Ishikawa (cell line): Measurements from ENCODE around the gene TMEM214.

Experiments
- CEBPB ChIP-seq: IDR thresholded peaks from 2 replicates; pipeline ENCODE4 v1.6.1; 2012
- CREB1 ChIP-seq: IDR thresholded peaks from 2 replicates; pipeline ENCODE4 v1.6.1; 2012; ENCODE audit warnings: low read depth
- EGR1 ChIP-seq: IDR thresholded peaks from 2 replicates; pipeline ENCODE4 v1.6.1; 2012
- EP300 ChIP-seq: IDR thresholded peaks from 2 replicates; pipeline ENCODE4 v1.6.1; 2012; ENCODE audit warnings: borderline replicate concordance
- FOXM1 ChIP-seq: IDR thresholded peaks from 2 replicates; pipeline ENCODE4 v1.6.1; 2012; ENCODE audit warnings: low read depth, borderline replicate concordance
- NFIC ChIP-seq: IDR thresholded peaks from 2 replicates; pipeline ENCODE4 v1.6.1; 2012
- RAD21 ChIP-seq: IDR thresholded peaks from 2 replicates; pipeline ENCODE4 v1.6.1; 2012; ENCODE audit warnings: low read depth
- TAF1 ChIP-seq: IDR thresholded peaks from 2 replicates; pipeline ENCODE4 v1.6.1; 2012; ENCODE audit warnings: low read depth, mild to moderate bottlenecking
- TCF12 ChIP-seq: IDR thresholded peaks from 2 replicates; pipeline ENCODE4 v1.6.1; 2012; ENCODE audit warnings: low read depth
- TEAD4 ChIP-seq: IDR thresholded peaks from 2 replicates; pipeline ENCODE4 v1.6.1; 2012
- YY1 ChIP-seq: IDR thresholded peaks from 2 replicates; pipeline ENCODE4 v1.6.1; 2012; ENCODE audit warnings: low read depth
- ZBTB7A ChIP-seq: IDR thresholded peaks from 2 replicates; pipeline ENCODE4 v1.6.1; 2012; ENCODE audit warnings: low read depth
- TF ChIP-seq, protein P1 (sequence below): IDR thresholded peaks from 2 replicates; pipeline ENCODE4 v1.6.1; 2012
- TF ChIP-seq, protein P2 (sequence below): IDR thresholded peaks from 2 replicates; pipeline ENCODE4 v1.6.1; 2012
- TF ChIP-seq, protein P3 (sequence below): IDR thresholded peaks from 2 replicates; pipeline ENCODE4 v1.6.1; 2012; ENCODE audit warnings: low read depth, mild to moderate bottlenecking

TMEM214 gene, protein sequence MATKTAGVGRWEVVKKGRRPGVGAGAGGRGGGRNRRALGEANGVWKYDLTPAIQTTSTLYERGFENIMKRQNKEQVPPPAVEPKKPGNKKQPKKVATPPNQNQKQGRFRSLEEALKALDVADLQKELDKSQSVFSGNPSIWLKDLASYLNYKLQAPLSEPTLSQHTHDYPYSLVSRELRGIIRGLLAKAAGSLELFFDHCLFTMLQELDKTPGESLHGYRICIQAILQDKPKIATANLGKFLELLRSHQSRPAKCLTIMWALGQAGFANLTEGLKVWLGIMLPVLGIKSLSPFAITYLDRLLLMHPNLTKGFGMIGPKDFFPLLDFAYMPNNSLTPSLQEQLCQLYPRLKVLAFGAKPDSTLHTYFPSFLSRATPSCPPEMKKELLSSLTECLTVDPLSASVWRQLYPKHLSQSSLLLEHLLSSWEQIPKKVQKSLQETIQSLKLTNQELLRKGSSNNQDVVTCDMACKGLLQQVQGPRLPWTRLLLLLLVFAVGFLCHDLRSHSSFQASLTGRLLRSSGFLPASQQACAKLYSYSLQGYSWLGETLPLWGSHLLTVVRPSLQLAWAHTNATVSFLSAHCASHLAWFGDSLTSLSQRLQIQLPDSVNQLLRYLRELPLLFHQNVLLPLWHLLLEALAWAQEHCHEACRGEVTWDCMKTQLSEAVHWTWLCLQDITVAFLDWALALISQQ

DNA sequence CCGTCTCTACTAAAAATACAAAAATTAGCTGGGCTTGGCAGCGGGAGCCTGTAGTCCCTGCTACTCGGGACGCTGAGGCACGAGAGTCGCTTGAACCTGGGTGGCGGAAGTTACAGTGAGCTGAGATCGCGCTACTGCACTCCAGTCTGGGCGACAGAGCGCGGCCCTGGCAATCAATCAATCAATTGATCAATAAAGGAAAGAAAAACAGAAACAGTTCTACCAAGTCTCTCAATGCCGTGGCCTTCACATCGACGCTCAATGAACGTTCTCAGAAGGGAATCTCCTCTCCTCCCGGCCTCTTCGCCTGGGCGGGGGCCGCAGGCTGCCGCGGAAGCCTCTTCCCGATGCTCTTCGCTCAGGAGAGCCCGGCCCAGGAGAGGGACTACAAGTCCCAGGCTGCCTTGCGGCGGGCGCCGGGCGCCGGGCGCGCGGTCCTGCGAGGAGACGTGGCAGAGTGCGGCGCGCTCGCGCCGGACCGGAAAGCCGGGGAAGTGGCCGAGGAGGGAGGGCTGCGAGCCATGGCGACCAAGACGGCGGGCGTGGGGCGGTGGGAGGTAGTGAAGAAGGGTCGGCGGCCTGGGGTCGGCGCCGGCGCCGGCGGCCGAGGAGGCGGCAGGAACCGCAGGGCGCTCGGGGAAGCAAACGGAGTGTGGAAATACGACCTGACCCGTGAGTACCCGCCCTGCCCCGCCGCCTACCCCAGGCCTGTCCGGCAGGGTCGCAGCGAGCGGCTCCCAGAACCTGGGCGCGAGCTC is at the start of gene TMEM214:
TSS of gene TMEM214 (plus strand) at position 471 of the 758 bp plus-strand sequence. CDS start at position 522, 51 bp downstream.
- TF ChIP-seq, protein P1, sequence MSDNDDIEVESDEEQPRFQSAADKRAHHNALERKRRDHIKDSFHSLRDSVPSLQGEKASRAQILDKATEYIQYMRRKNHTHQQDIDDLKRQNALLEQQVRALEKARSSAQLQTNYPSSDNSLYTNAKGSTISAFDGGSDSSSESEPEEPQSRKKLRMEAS, result peak; percentile 32; the same call in 1 of the 2 replicates
- TF ChIP-seq YY1 (peak; percentile 53), RAD21 (no peak), TEAD4 (no peak), EGR1 (no peak), TAF1 (peak; percentile 63), FOXM1 (no peak), CEBPB (no peak), EP300 (no peak), NFIC (no peak), ZBTB7A (no peak), TCF12 (peak; percentile 24; the same call in 1 of the 2 replicates), CREB1 (peak; percentile 56; the same call in 1 of the 2 replicates)
- TF ChIP-seq, protein P2, sequence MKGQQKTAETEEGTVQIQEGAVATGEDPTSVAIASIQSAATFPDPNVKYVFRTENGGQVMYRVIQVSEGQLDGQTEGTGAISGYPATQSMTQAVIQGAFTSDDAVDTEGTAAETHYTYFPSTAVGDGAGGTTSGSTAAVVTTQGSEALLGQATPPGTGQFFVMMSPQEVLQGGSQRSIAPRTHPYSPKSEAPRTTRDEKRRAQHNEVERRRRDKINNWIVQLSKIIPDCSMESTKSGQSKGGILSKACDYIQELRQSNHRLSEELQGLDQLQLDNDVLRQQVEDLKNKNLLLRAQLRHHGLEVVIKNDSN, result no peak
- TF ChIP-seq, protein P3, sequence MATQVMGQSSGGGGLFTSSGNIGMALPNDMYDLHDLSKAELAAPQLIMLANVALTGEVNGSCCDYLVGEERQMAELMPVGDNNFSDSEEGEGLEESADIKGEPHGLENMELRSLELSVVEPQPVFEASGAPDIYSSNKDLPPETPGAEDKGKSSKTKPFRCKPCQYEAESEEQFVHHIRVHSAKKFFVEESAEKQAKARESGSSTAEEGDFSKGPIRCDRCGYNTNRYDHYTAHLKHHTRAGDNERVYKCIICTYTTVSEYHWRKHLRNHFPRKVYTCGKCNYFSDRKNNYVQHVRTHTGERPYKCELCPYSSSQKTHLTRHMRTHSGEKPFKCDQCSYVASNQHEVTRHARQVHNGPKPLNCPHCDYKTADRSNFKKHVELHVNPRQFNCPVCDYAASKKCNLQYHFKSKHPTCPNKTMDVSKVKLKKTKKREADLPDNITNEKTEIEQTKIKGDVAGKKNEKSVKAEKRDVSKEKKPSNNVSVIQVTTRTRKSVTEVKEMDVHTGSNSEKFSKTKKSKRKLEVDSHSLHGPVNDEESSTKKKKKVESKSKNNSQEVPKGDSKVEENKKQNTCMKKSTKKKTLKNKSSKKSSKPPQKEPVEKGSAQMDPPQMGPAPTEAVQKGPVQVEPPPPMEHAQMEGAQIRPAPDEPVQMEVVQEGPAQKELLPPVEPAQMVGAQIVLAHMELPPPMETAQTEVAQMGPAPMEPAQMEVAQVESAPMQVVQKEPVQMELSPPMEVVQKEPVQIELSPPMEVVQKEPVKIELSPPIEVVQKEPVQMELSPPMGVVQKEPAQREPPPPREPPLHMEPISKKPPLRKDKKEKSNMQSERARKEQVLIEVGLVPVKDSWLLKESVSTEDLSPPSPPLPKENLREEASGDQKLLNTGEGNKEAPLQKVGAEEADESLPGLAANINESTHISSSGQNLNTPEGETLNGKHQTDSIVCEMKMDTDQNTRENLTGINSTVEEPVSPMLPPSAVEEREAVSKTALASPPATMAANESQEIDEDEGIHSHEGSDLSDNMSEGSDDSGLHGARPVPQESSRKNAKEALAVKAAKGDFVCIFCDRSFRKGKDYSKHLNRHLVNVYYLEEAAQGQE, result 0 out of 2 replicates have a peak, but pooled peaks have one; percentile 10

- TF ChIP-seq, protein P2, result no peak
- TF ChIP-seq, protein P1, result no peak
- TF ChIP-seq YY1 (no peak), EP300 (no peak), FOXM1 (no peak), TAF1 (no peak), NFIC (no peak), EGR1 (no peak), TCF12 (no peak), TEAD4 (no peak), CEBPB (no peak), CREB1 (no peak), RAD21 (no peak), ZBTB7A (no peak)
- TF ChIP-seq, protein P3, result no peak
Observed at GRCh38 chr2:26983746-26984145, 49.0 kb upstream of the TMEM214 start.

DNA sequence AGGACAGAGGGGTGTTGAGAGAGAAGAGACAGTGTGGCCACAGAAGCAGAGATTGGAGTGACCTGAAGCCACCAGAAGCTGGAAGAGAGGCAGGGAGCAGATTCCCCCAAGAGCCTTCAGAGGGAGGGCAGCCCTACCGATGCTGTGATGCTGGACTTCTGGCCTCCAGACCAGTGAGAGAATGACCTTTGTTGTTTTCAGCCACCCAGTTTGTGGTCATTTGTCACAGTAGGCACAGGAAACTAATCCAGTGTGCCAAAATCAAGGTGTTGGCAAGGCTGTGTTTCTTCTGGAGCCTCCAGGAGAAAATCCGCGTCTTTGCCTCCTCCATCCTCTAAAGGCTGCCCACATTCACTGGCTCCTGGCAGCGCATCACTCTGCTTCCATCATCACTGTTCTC is 47.0 kb upstream of the TMEM214 start:
- TF ChIP-seq TCF12 (no peak), EP300 (no peak), CEBPB (no peak), RAD21 (no peak)
- TF ChIP-seq, protein P2, result no peak

DNA sequence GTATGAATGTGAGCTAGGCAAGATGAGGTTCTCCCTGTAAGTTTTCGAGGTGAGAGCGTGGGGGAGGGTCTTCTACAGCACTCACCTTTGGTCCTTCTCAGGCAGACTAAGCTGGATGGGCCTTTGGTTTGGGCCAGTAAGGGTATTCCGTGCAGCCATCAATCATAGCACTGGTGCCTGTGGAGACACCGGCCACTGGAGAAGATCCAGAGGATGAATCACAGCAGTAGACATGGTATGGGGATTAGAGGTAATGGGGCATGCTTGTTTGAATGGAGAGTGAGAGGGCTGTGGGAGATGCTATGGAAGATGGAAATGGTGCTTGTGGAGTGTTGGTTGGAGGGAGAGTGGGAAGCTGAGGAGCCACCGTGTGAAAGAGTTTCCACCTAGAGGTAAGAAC is 46.2 kb upstream of the TMEM214 start:
- TF ChIP-seq YY1 (no peak), EGR1 (no peak), CEBPB (no peak)
- TF ChIP-seq, protein P1, result no peak
